HepG2 (cell line): ENCODE data around the gene HSPA1L. TPM values are rescaled to one million over a fixed set of nuclear protein-coding genes. Genes with fewer than 3 reads are reported as not detected.
A peak's percentile ranks its signal among the peaks of the same experiment; 100 is the strongest.

Experiments used
- DNMT1 ChIP-seq: sonication (generic); formaldehyde crosslinking; IDR thresholded peaks from 2 replicates; pipeline ENCODE4 v1.5.1; 2020; ENCODE audit warnings: mild to moderate bottlenecking, missing genetic modification reagents
- KDM3A ChIP-seq: IDR thresholded peaks from 2 replicates; pipeline ENCODE4 v1.6.1; 2018; ENCODE audit warnings: low read depth, missing compliant biosample characterization
- NR2F6 ChIP-seq, 2 experiments: IDR thresholded peaks; 2 replicates each; pipeline ENCODE4 v1.6.1; 2016; ENCODE audit warnings: antibody characterized with exemption in 1 of 2, mild to moderate bottlenecking in 1 of 2
- SKI ChIP-seq: fragments of 450-650 bp; IDR thresholded peaks from one replicate; pipeline ENCODE4 v1.6.1; 2018; ENCODE audit warnings: mild to moderate bottlenecking; ENCODE audit not compliant: partially characterized antibody
- SNAPC2 ChIP-seq: sonication (generic); formaldehyde crosslinking; IDR thresholded peaks from 2 replicates; pipeline ENCODE4 v1.8.1; 2022; ENCODE audit warnings: mild to moderate bottlenecking, missing genetic modification reagents
- TBX2 ChIP-seq: sonication (generic); formaldehyde crosslinking; IDR thresholded peaks from 2 replicates; pipeline ENCODE4 v1.5.0; 2020; ENCODE audit warnings: missing genetic modification reagents, mild to moderate bottlenecking, borderline replicate concordance
- TCF12 ChIP-seq, 2 experiments: fragments of 450-650 bp in 1 of 2; sonication (generic) in 1 of 2; formaldehyde crosslinking in 1 of 2; IDR thresholded peaks; 2 replicates each; pipeline versions ENCODE4 v1.6.1 to v1.8.0; 2017 to 2022; ENCODE audit warnings: antibody characterized with exemption in 1 of 2, mild to moderate bottlenecking in 1 of 2, missing genetic modification reagents in 1 of 2, moderate library complexity in 1 of 2
- ZNF263 ChIP-seq: sonication (generic); formaldehyde crosslinking; IDR thresholded peaks from 2 replicates; pipeline ENCODE4 v1.4.0; 2020; ENCODE audit warnings: missing genetic modification reagents
- ZNF619 ChIP-seq: sonication (generic); formaldehyde crosslinking; IDR thresholded peaks from 2 replicates; pipeline ENCODE4 v1.4.0; 2020; ENCODE audit warnings: mild to moderate bottlenecking, missing genetic modification reagents
- polyA plus RNA-seq, 8 experiments: library from polyadenylated mRNA; depleted of rRNA in 3 of 8; stranded (reverse) in 7 of 8; unstranded in 1 of 8; fragments of >200 nt; fragmentation: Illumina TruSeq in 4 of 8; extraction: Trizol in 4 of 8; gene quantifications; 2 replicates each; pipeline versions ENCODE4 v1.2.1 to v1.2.3, GENCODE V29; 2011 to 2016; ENCODE audit warnings: low read depth in 4 of 8, missing spikeins in 1 of 8, mixed read lengths in 1 of 8; ENCODE audit not compliant: insufficient read depth in 1 of 8
- total RNA-seq, 5 experiments: library from RNA; depleted of rRNA; stranded (reverse); fragments of >200 nt; fragmentation: Illumina TruSeq; extraction: Trizol; gene quantifications; 2 replicates each; pipeline ENCODE4 v1.2.3, GENCODE V29; 2016; ENCODE audit warnings: low read depth in 1 of 5
- TF ChIP-seq, protein P1 (sequence below): IDR thresholded peaks from 2 replicates; pipeline ENCODE4 v1.6.1; 2016; ENCODE audit warnings: low read depth
- TF ChIP-seq, protein P2 (sequence below): sonication (generic); formaldehyde crosslinking; IDR thresholded peaks from 2 replicates; pipeline ENCODE4 v1.4.0; 2020; ENCODE audit warnings: missing genetic modification reagents
- TF ChIP-seq, protein P3 (sequence below): sonication (generic); formaldehyde crosslinking; IDR thresholded peaks from 2 replicates; pipeline ENCODE4 v1.8.1; 2023; ENCODE audit warnings: mild to moderate bottlenecking, missing genetic modification reagents
- TF ChIP-seq, protein P4 (sequence below): sonication (generic); formaldehyde crosslinking; conservative IDR thresholded peaks from 2 replicates; pipeline ENCODE4 v1.8.1; 2023; ENCODE audit warnings: missing genetic modification reagents
- TF ChIP-seq, protein P5 (sequence below): sonication (generic); formaldehyde crosslinking; IDR thresholded peaks from 2 replicates; pipeline ENCODE4 v1.4.0; 2020; ENCODE audit warnings: missing genetic modification reagents, mild to moderate bottlenecking, borderline replicate concordance
- TF ChIP-seq, protein P6 (sequence below): sonication (generic); formaldehyde crosslinking; IDR thresholded peaks from 2 replicates; pipeline ENCODE4 v1.4.0; 2020; ENCODE audit warnings: missing genetic modification reagents
- TF ChIP-seq, protein P7 (sequence below): sonication (generic); formaldehyde crosslinking; IDR thresholded peaks from 2 replicates; pipeline ENCODE4 v1.5.1; 2020; ENCODE audit warnings: mild to moderate bottlenecking, missing genetic modification reagents, moderate library complexity

The HSPA1L gene
- total and polyA plus RNA-seq, 2 of the 13 experiments (the other 11 are each of a cell fraction or from before 2014, with no cell fraction given), result 0.55 to 1.0 TPM

DNA sequence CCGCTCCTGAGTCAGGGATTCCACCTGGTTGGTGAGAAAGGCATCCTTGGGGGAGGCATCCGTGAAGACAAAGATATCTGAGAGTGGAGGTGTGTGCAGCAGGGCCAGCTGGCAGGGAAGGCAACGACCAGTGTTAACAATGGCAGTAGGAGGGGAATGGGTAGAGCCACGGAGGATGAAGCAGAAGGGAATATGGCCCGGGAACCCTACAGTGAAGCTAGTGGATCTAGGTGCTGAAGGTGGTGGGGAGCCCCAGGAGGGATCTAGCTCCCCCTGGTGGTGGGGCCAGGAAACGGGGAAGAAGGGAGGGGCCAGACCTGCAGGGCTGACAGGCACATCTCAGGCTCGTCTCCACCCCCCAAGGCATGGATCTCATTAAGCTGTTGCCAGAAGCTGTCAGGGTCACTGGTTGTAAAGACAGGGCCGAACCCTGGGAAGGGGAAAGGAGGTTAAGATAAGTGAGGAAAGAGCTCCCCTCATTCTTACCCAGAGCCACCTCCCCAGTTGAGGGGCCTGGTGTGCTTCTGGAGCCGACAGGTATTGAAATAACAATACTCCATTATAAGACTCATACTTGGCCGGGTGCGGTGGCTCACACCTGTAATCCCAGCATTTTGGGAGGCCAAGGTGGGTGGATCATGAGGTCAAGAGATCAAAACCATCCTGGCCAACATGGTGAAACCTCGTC is 45.3 kb downstream of the HSPA1L start (continued):
- TF ChIP-seq, protein P1, sequence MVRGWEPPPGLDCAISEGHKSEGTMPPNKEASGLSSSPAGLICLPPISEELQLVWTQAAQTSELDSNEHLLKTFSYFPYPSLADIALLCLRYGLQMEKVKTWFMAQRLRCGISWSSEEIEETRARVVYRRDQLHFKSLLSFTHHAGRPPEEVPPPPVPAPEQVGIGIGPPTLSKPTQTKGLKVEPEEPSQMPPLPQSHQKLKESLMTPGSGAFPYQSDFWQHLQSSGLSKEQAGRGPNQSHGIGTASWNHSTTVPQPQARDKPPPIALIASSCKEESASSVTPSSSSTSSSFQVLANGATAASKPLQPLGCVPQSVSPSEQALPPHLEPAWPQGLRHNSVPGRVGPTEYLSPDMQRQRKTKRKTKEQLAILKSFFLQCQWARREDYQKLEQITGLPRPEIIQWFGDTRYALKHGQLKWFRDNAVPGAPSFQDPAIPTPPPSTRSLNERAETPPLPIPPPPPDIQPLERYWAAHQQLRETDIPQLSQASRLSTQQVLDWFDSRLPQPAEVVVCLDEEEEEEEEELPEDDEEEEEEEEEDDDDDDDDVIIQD (CRISPR knock-in tag), result peak; percentile 48; the same call in 1 of the 2 replicates
- TF ChIP-seq, protein P2, sequence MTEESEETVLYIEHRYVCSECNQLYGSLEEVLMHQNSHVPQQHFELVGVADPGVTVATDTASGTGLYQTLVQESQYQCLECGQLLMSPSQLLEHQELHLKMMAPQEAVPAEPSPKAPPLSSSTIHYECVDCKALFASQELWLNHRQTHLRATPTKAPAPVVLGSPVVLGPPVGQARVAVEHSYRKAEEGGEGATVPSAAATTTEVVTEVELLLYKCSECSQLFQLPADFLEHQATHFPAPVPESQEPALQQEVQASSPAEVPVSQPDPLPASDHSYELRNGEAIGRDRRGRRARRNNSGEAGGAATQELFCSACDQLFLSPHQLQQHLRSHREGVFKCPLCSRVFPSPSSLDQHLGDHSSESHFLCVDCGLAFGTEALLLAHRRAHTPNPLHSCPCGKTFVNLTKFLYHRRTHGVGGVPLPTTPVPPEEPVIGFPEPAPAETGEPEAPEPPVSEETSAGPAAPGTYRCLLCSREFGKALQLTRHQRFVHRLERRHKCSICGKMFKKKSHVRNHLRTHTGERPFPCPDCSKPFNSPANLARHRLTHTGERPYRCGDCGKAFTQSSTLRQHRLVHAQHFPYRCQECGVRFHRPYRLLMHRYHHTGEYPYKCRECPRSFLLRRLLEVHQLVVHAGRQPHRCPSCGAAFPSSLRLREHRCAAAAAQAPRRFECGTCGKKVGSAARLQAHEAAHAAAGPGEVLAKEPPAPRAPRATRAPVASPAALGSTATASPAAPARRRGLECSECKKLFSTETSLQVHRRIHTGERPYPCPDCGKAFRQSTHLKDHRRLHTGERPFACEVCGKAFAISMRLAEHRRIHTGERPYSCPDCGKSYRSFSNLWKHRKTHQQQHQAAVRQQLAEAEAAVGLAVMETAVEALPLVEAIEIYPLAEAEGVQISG (CRISPR knock-in tag), result no peak
- TF ChIP-seq, protein P3, sequence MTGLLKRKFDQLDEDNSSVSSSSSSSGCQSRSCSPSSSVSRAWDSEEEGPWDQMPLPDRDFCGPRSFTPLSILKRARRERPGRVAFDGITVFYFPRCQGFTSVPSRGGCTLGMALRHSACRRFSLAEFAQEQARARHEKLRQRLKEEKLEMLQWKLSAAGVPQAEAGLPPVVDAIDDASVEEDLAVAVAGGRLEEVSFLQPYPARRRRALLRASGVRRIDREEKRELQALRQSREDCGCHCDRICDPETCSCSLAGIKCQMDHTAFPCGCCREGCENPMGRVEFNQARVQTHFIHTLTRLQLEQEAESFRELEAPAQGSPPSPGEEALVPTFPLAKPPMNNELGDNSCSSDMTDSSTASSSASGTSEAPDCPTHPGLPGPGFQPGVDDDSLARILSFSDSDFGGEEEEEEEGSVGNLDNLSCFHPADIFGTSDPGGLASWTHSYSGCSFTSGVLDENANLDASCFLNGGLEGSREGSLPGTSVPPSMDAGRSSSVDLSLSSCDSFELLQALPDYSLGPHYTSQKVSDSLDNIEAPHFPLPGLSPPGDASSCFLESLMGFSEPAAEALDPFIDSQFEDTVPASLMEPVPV (CRISPR knock-in tag), result no peak
- TF ChIP-seq, protein P4, sequence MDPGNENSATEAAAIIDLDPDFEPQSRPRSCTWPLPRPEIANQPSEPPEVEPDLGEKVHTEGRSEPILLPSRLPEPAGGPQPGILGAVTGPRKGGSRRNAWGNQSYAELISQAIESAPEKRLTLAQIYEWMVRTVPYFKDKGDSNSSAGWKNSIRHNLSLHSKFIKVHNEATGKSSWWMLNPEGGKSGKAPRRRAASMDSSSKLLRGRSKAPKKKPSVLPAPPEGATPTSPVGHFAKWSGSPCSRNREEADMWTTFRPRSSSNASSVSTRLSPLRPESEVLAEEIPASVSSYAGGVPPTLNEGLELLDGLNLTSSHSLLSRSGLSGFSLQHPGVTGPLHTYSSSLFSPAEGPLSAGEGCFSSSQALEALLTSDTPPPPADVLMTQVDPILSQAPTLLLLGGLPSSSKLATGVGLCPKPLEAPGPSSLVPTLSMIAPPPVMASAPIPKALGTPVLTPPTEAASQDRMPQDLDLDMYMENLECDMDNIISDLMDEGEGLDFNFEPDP (CRISPR knock-in tag), result no peak
- TF ChIP-seq ZNF263 (CRISPR knock-in tag), result no peak
- TF ChIP-seq, protein P5, sequence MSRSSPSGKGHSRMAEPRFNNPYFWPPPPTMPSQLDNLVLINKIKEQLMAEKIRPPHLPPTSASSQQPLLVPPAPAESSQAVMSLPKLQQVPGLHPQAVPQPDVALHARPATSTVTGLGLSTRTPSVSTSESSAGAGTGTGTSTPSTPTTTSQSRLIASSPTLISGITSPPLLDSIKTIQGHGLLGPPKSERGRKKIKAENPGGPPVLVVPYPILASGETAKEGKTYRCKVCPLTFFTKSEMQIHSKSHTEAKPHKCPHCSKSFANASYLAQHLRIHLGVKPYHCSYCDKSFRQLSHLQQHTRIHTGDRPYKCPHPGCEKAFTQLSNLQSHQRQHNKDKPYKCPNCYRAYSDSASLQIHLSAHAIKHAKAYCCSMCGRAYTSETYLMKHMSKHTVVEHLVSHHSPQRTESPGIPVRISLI (CRISPR knock-in tag), result no peak
- TF ChIP-seq SKI, result no peak
- 0 out of 2 replicates have a peak, but pooled peaks have one; percentile 78 for TF ChIP-seq ZNF619 (CRISPR knock-in tag)
- TF ChIP-seq, protein P6, sequence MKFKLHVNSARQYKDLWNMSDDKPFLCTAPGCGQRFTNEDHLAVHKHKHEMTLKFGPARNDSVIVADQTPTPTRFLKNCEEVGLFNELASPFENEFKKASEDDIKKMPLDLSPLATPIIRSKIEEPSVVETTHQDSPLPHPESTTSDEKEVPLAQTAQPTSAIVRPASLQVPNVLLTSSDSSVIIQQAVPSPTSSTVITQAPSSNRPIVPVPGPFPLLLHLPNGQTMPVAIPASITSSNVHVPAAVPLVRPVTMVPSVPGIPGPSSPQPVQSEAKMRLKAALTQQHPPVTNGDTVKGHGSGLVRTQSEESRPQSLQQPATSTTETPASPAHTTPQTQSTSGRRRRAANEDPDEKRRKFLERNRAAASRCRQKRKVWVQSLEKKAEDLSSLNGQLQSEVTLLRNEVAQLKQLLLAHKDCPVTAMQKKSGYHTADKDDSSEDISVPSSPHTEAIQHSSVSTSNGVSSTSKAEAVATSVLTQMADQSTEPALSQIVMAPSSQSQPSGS, result peak; percentile 76; the same call in 1 of the 2 replicates
- TF ChIP-seq TCF12 (IDR thresholded peaks at IDR 0.05), result no peak
- no peak for TF ChIP-seq TCF12 (CRISPR knock-in tag; IDR thresholded peaks at IDR 0.05)
- TF ChIP-seq KDM3A (CRISPR knock-in tag), result peak; percentile 78; the same call in 1 of the 2 replicates
- TF ChIP-seq NR2F6 (IDR thresholded peaks at IDR 0.05), result no peak
- peak; percentile 51; the same call in 1 of the 2 replicates for TF ChIP-seq NR2F6 (CRISPR knock-in tag; IDR thresholded peaks at IDR 0.05)
- TF ChIP-seq DNMT1, result peak; percentile 83; the same call in 1 of the 2 replicates
- TF ChIP-seq TBX2 (CRISPR knock-in tag), result peak; percentile 19; the same call in 1 of the 2 replicates
- TF ChIP-seq, protein P7, sequence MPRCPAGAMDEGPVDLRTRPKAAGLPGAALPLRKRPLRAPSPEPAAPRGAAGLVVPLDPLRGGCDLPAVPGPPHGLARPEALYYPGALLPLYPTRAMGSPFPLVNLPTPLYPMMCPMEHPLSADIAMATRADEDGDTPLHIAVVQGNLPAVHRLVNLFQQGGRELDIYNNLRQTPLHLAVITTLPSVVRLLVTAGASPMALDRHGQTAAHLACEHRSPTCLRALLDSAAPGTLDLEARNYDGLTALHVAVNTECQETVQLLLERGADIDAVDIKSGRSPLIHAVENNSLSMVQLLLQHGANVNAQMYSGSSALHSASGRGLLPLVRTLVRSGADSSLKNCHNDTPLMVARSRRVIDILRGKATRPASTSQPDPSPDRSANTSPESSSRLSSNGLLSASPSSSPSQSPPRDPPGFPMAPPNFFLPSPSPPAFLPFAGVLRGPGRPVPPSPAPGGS (CRISPR knock-in tag), result no peak
- no peak for TF ChIP-seq SNAPC2 (CRISPR knock-in tag)
